Measurements from ENCODE around the gene LTBP1. TPM values are rescaled to one million over a fixed set of nuclear protein-coding genes. Genes with fewer than 3 reads are reported as not detected.

LTBP1 gene
- total RNA-seq, 1 experiment from 2014 or later, result 28.5 TPM

DNA sequence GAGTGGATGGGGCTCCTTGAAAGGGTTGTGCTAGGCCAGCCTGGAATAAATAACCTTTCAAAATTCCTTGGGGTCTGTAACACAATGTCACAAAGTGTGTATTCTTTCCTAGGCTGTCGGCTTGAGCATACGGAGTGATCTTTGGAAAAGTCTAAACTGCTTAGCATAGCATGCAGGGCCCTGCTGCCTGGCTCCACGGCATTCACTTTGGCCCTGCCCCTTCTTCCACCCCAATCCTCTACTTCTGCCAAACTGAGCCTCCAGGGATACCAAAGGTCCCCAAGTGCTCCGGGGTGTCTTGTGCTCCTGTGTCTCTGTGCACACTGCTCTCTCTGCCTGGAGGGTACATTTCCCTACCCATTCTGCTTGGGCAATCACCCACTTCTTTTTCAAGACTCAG, 196.1 kb downstream of the LTBP1 start:
- no peak overlapping the region for H3K27ac ChIP-seq (ENCODE audit: insufficient read length, low read depth, low read length)
- H3K4ac ChIP-seq (ENCODE audit: low read depth, low read length), result no peak overlapping the region
- H3K23ac ChIP-seq (ENCODE audit: insufficient read length, low read depth, low read length), result no peak overlapping the region
- DNase-seq, result no peak
- H3K9me3 ChIP-seq (ENCODE audit: control insufficient read depth, low read depth, low read length), result no peaks in the 10 kb centered on the region
- no peak overlapping the region for H4K5ac ChIP-seq (ENCODE audit: insufficient read length, low read depth, low read length)
- no peak overlapping the region for H2AFZ ChIP-seq (ENCODE audit: low read length)
- no peak overlapping the region for H2BK120ac ChIP-seq (ENCODE audit: low read depth, low read length, poor library complexity, severe bottlenecking)
- no peak overlapping the region for H2BK15ac ChIP-seq (ENCODE audit: low read depth, low read length)
- TF ChIP-seq, protein P1, sequence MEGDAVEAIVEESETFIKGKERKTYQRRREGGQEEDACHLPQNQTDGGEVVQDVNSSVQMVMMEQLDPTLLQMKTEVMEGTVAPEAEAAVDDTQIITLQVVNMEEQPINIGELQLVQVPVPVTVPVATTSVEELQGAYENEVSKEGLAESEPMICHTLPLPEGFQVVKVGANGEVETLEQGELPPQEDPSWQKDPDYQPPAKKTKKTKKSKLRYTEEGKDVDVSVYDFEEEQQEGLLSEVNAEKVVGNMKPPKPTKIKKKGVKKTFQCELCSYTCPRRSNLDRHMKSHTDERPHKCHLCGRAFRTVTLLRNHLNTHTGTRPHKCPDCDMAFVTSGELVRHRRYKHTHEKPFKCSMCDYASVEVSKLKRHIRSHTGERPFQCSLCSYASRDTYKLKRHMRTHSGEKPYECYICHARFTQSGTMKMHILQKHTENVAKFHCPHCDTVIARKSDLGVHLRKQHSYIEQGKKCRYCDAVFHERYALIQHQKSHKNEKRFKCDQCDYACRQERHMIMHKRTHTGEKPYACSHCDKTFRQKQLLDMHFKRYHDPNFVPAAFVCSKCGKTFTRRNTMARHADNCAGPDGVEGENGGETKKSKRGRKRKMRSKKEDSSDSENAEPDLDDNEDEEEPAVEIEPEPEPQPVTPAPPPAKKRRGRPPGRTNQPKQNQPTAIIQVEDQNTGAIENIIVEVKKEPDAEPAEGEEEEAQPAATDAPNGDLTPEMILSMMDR (conservative IDR thresholded peaks at IDR 0.05), result no peak
- H2BK5ac ChIP-seq (ENCODE audit: insufficient read length, low read length), result no peak overlapping the region
- Mint-ChIP-seq H3K27ac (peak overlapping the region in 1 of 3 experiments; percentile 55; a peak in 2 of 7 replicates), H3K4me1 (peaks cover 4 to 13% of the 10 kb centered on the region in 2 experiments), H3K4me3 (no peak overlapping the region), H3K27me3 (ENCODE audit: low read depth) (no peaks in the 10 kb centered on the region), H3K36me3 (ENCODE audit: insufficient read depth in 1 of 3, low read depth in 3 of 3) (no peaks in the 10 kb centered on the region), H3K9me3 (no peaks in the 10 kb centered on the region)
- H4K91ac ChIP-seq (ENCODE audit: insufficient read length, low read depth, low read length), result no peak overlapping the region
- no peak overlapping the region for H3K9ac ChIP-seq (ENCODE audit: extremely low read depth, insufficient read length, low read length)
- H3T11ph ChIP-seq (ENCODE audit: low read length), result no peak overlapping the region
- H3K14ac ChIP-seq (ENCODE audit: insufficient read depth, low read length), result no peak overlapping the region
- no CpG with 5 or more reads among the region's 4 CpGs for WGBS (ENCODE audit: extremely low coverage, insufficient read length, low lambda C conversion rate)
- no peaks in the 10 kb centered on the region for H3K79me2 ChIP-seq (ENCODE audit: insufficient read depth, low read length)
- H3K56ac ChIP-seq (ENCODE audit: insufficient read length, low read depth, low read length), result no peak overlapping the region
- H2BK12ac ChIP-seq (ENCODE audit: insufficient read length, low read depth, low read length), result no peak overlapping the region
- no peak overlapping the region for H2BK20ac ChIP-seq (ENCODE audit: low read depth, low read length, poor library complexity, severe bottlenecking)
- no peak overlapping the region for H4K8ac ChIP-seq (replicated peaks; ENCODE audit: insufficient read length, low read depth, low read length)
- H3K4me2 ChIP-seq (ENCODE audit: insufficient read depth, insufficient read length, low read length), result no peak overlapping the region
- H2AK5ac ChIP-seq (ENCODE audit: insufficient read length, low read length), result no peak overlapping the region
- no peaks in the 10 kb centered on the region for H3K27me3 ChIP-seq (ENCODE audit: insufficient read depth, low read length)
- H4K20me1 ChIP-seq (ENCODE audit: control insufficient read depth, insufficient read depth, insufficient read length), result no peaks in the 10 kb centered on the region
- 0 out of 2 replicates have a peak, but pooled peaks cover 1% of the 10 kb centered on the region for H3K4me1 ChIP-seq (ENCODE audit: insufficient read depth, low read length)
- no peaks in the 10 kb centered on the region for H3K79me1 ChIP-seq (ENCODE audit: insufficient read depth, low read depth, low read length, poor library complexity, severe bottlenecking)
- H3K18ac ChIP-seq (ENCODE audit: insufficient read length, low read depth, low read length), result no peak overlapping the region
- H3K23me2 ChIP-seq (ENCODE audit: insufficient read length, low read depth, low read length, poor library complexity, severe bottlenecking), result no peaks in the 10 kb centered on the region
